C4-2B (cell line): ENCODE results near the gene ST3GAL5.

ENCODE experiments used
- CTCF ChIP-seq: fragments of 450-650 bp; conservative IDR thresholded peaks from 2 replicates; pipeline ENCODE4 v1.5.1; 2017; ENCODE audit warnings: mild to moderate bottlenecking
- ZFX ChIP-seq: fragments of 450-650 bp; IDR thresholded peaks from 2 replicates; pipeline ENCODE4 v1.6.1; 2017

GRCh38 chr2:85935746-85936208 lies 47.0 kb upstream of the ST3GAL5 start:
- no peak for TF ChIP-seq CTCF
- TF ChIP-seq ZFX = no peak
